HepG2 (cell line): ENCODE results near the gene CD2. TPM values are rescaled to one million over a fixed set of nuclear protein-coding genes. Genes with fewer than 3 reads are reported as not detected.

Experiments used
- CCDC6 ChIP-seq: sonication (generic); formaldehyde crosslinking; IDR thresholded peaks from 2 replicates; pipeline ENCODE4 v1.8.1; 2022; ENCODE audit warnings: mild to moderate bottlenecking, missing genetic modification reagents, moderate library complexity
- FOXK1 ChIP-seq: sonication (generic); formaldehyde crosslinking; IDR thresholded peaks from 2 replicates; pipeline ENCODE4 v1.4.0; 2020; ENCODE audit warnings: low read depth, missing genetic modification reagents, borderline replicate concordance
- GRHL1 ChIP-seq: sonication (generic); formaldehyde crosslinking; conservative IDR thresholded peaks from 2 replicates; pipeline ENCODE4 v1.8.0; 2022; ENCODE audit warnings: missing genetic modification reagents
- JUND ChIP-seq: sonication (generic); formaldehyde crosslinking; IDR thresholded peaks from 2 replicates; pipeline ENCODE4 v1.8.0; 2022; ENCODE audit warnings: mild to moderate bottlenecking, missing genetic modification reagents
- KIAA2018 ChIP-seq: sonication (generic); formaldehyde crosslinking; IDR thresholded peaks from 2 replicates; pipeline ENCODE4 v1.5.0; 2020; ENCODE audit warnings: mild to moderate bottlenecking, missing genetic modification reagents, borderline replicate concordance
- SETDB1 ChIP-seq: sonication (generic); formaldehyde crosslinking; IDR thresholded peaks from 2 replicates; pipeline ENCODE4 v1.5.1; 2020; ENCODE audit warnings: missing genetic modification reagents, mild to moderate bottlenecking, borderline replicate concordance
- USF2 ChIP-seq, 2 experiments: sonication (generic) in 1 of 2; formaldehyde crosslinking in 1 of 2; IDR thresholded peaks; 2 replicates each; pipeline versions ENCODE4 v1.5.1 to v1.6.1; 2011 to 2020; ENCODE audit warnings: borderline replicate concordance in 1 of 2, low read depth in 1 of 2, low read length in 1 of 2, mild to moderate bottlenecking in 1 of 2, missing genetic modification reagents in 1 of 2, moderate library complexity in 1 of 2
- polyA plus RNA-seq, 8 experiments: library from polyadenylated mRNA; depleted of rRNA in 3 of 8; stranded (reverse) in 7 of 8; unstranded in 1 of 8; fragments of >200 nt; fragmentation: Illumina TruSeq in 4 of 8; extraction: Trizol in 4 of 8; gene quantifications; 2 replicates each; pipeline versions ENCODE4 v1.2.1 to v1.2.3, GENCODE V29; 2011 to 2016; ENCODE audit warnings: low read depth in 4 of 8, missing spikeins in 1 of 8, mixed read lengths in 1 of 8; ENCODE audit not compliant: insufficient read depth in 1 of 8
- total RNA-seq, 5 experiments: library from RNA; depleted of rRNA; stranded (reverse); fragments of >200 nt; fragmentation: Illumina TruSeq; extraction: Trizol; gene quantifications; 2 replicates each; pipeline ENCODE4 v1.2.3, GENCODE V29; 2016; ENCODE audit warnings: low read depth in 1 of 5

CD2 gene
- total and polyA plus RNA-seq, 2 of the 13 experiments (the other 11 are each of a cell fraction or from before 2014, with no cell fraction given): not detected

GRCh38 chr1:116706841-116707240, 47.4 kb upstream of the CD2 start (continued):
- no peak for TF ChIP-seq GRHL1 (CRISPR knock-in tag)
- TF ChIP-seq USF2 (IDR thresholded peaks at IDR 0.05; ENCODE audit: low read depth, low read length): no peak
- TF ChIP-seq USF2 (CRISPR knock-in tag; IDR thresholded peaks at IDR 0.05; ENCODE audit: borderline replicate concordance): no peak
- TF ChIP-seq JUND (CRISPR knock-in tag): no peak
- no peak for TF ChIP-seq SETDB1 (CRISPR knock-in tag)
- no peak for TF ChIP-seq KIAA2018 (CRISPR knock-in tag)
- TF ChIP-seq FOXK1 (CRISPR knock-in tag): no peak
- TF ChIP-seq CCDC6 (CRISPR knock-in tag): no peak
